BLaER1 (cell line): ENCODE data around the gene ZDHHC4.

ENCODE experiments used
- H3K27ac ChIP-seq: shearing (Covaris generic); formaldehyde crosslinking; 2 replicates; pipeline ENCODE4 v1.8.1; 2022
- H3K27me3 ChIP-seq: shearing (Covaris generic); formaldehyde crosslinking; 2 replicates; pipeline ENCODE4 v1.8.1; 2022
- H3K36me3 ChIP-seq: shearing (Covaris generic); formaldehyde crosslinking; 2 replicates; pipeline ENCODE4 v1.8.1; 2022
- H3K4me1 ChIP-seq: shearing (Covaris generic); formaldehyde crosslinking; 2 replicates; pipeline ENCODE4 v1.8.1; 2022
- H3K4me2 ChIP-seq: shearing (Covaris generic); formaldehyde crosslinking; 2 replicates; pipeline ENCODE4 v1.8.1; 2022
- H3K4me3 ChIP-seq: shearing (Covaris generic); formaldehyde crosslinking; 2 replicates; pipeline ENCODE4 v1.8.1; 2022
- H3K9ac ChIP-seq: shearing (Covaris generic); formaldehyde crosslinking; 2 replicates; pipeline ENCODE4 v1.8.1; 2022
- H3K9me3 ChIP-seq: shearing (Covaris generic); formaldehyde crosslinking; 2 replicates; pipeline ENCODE4 v1.8.1; 2022
- H4K20me1 ChIP-seq: shearing (Covaris generic); formaldehyde crosslinking; 2 replicates; pipeline ENCODE4 v1.8.1; 2022
- Cebpa-rat ChIP-seq: shearing (Covaris generic); IDR thresholded peaks from 2 replicates; pipeline ENCODE4 v1.8.1; 2022

ZDHHC4 gene

GRCh38 chr7:6536262-6537260 lies 40.7 kb upstream of the ZDHHC4 start:
- 0 out of 2 replicates have a peak, but pooled peaks cover 5% of the 10 kb centered on the region for H4K20me1 ChIP-seq
- peak overlapping the region; percentile 94 for H3K4me3 ChIP-seq
- no peaks in the 10 kb centered on the region for H3K9me3 ChIP-seq
- TF ChIP-seq Cebpa-rat = no peak
- H3K9ac ChIP-seq = peak overlapping the region; percentile 70
- no peaks in the 10 kb centered on the region for H3K36me3 ChIP-seq
- H3K27me3 ChIP-seq = no peaks in the 10 kb centered on the region
- peak overlapping the region; percentile 96 for H3K27ac ChIP-seq
- peak overlapping the region; percentile 98 for H3K4me2 ChIP-seq
- peaks cover 92% of the 10 kb centered on the region for H3K4me1 ChIP-seq

- Histone ChIP-seq H3K4me2 (peak overlapping the region; percentile 83), H3K27me3 (no peaks in the 10 kb centered on the region), H3K9ac (no peak overlapping the region), H3K4me3 (no peak overlapping the region), H3K27ac (peak overlapping the region; percentile 95), H4K20me1 (no peaks in the 10 kb centered on the region), H3K9me3 (no peaks in the 10 kb centered on the region), H3K36me3 (no peaks in the 10 kb centered on the region), H3K4me1 (peaks cover 99% of the 10 kb centered on the region)
- TF ChIP-seq Cebpa-rat = no peak
Observed at GRCh38 chr7:6542368-6542767, 34.9 kb upstream of the ZDHHC4 start.

- TF ChIP-seq Cebpa-rat = no peak
Observed at GRCh38 chr7:6545398-6546126, 31.7 kb upstream of the ZDHHC4 start.

GRCh38 chr7:6546498-6547251 lies 30.6 kb upstream of the ZDHHC4 start:
- Histone ChIP-seq H3K36me3 (no peaks in the 10 kb centered on the region), H3K4me3 (peak overlapping the region; percentile 29), H3K9me3 (no peaks in the 10 kb centered on the region), H3K9ac (peak overlapping the region; percentile 70), H3K27ac (peak overlapping the region; percentile 95), H3K4me2 (peak overlapping the region; percentile 83), H4K20me1 (no peaks in the 10 kb centered on the region), H3K4me1 (peaks cover 96% of the 10 kb centered on the region), H3K27me3 (no peaks in the 10 kb centered on the region)
- TF ChIP-seq Cebpa-rat = no peak

More at GRCh38 chr7:6545398-6546126, 31.7 kb upstream of the ZDHHC4 start:
- Histone ChIP-seq H3K4me1 (peaks cover 100% of the 10 kb centered on the region), H3K36me3 (no peaks in the 10 kb centered on the region), H3K4me3 (peak overlapping the region; percentile 29; the same call in 1 of the 2 replicates), H3K27me3 (no peaks in the 10 kb centered on the region), H3K27ac (peak overlapping the region; percentile 95), H3K4me2 (peak overlapping the region; percentile 83), H3K9ac (peak overlapping the region; percentile 71), H3K9me3 (no peaks in the 10 kb centered on the region), H4K20me1 (no peaks in the 10 kb centered on the region)

GRCh38 chr7:6547400-6547799 lies 29.9 kb upstream of the ZDHHC4 start:
- peaks cover 89% of the 10 kb centered on the region for H3K4me1 ChIP-seq
- H4K20me1 ChIP-seq = no peaks in the 10 kb centered on the region
- H3K36me3 ChIP-seq = no peaks in the 10 kb centered on the region
- H3K27me3 ChIP-seq = no peaks in the 10 kb centered on the region
- H3K4me3 ChIP-seq = no peak overlapping the region
- H3K27ac ChIP-seq = peak overlapping the region; percentile 95
- H3K9ac ChIP-seq = no peak overlapping the region
- H3K4me2 ChIP-seq = peak overlapping the region; percentile 83
- no peaks in the 10 kb centered on the region for H3K9me3 ChIP-seq
- TF ChIP-seq Cebpa-rat = no peak

- no peaks in the 10 kb centered on the region for H4K20me1 ChIP-seq
- no peak within 1 kb of the TSS for H3K9ac ChIP-seq
- H3K9me3 ChIP-seq = no peaks in the 10 kb centered on the region
- no peaks in the 10 kb centered on the region for H3K27me3 ChIP-seq
- H3K4me3 ChIP-seq = no peak within 1 kb of the TSS
- H3K4me2 ChIP-seq = peak within 1 kb of the TSS; percentile 78
- H3K4me1 ChIP-seq = peaks cover 89% of the 10 kb centered on the region
- H3K27ac ChIP-seq = peak within 1 kb of the TSS; percentile 65
- TF ChIP-seq Cebpa-rat = no peak
- H3K36me3 ChIP-seq = no peaks in the 10 kb centered on the region
Observed at GRCh38 chr7:6551016-6551511, 26.2 kb upstream of the ZDHHC4 start, which contains the start of gene GRID2IP. GRID2IP (minus strand) TSS chr7:6551461; CDS start chr7:6551436, 25 bp downstream.

- Histone ChIP-seq H3K27me3 (no peaks in the 10 kb centered on the region), H3K4me2 (peak overlapping the region; percentile 69), H3K4me3 (no peak overlapping the region), H4K20me1 (no peaks in the 10 kb centered on the region), H3K36me3 (no peaks in the 10 kb centered on the region), H3K27ac (peak overlapping the region; percentile 72), H3K9ac (no peak overlapping the region), H3K9me3 (no peaks in the 10 kb centered on the region), H3K4me1 (peaks cover 88% of the 10 kb centered on the region)
- no peak for TF ChIP-seq Cebpa-rat
Observed at GRCh38 chr7:6553448-6554044, 23.7 kb upstream of the ZDHHC4 start.

- no peak for TF ChIP-seq Cebpa-rat
- Histone ChIP-seq H3K27ac (peak overlapping the region; percentile 72), H3K27me3 (no peaks in the 10 kb centered on the region), H3K36me3 (no peaks in the 10 kb centered on the region), H3K4me2 (peak overlapping the region; percentile 69), H3K4me3 (no peak overlapping the region), H3K9me3 (no peaks in the 10 kb centered on the region), H3K4me1 (peaks cover 88% of the 10 kb centered on the region), H4K20me1 (no peaks in the 10 kb centered on the region), H3K9ac (peak overlapping the region; percentile 3; the same call in 1 of the 2 replicates)
Observed at GRCh38 chr7:6554848-6555247, 22.4 kb upstream of the ZDHHC4 start.

- H3K27ac ChIP-seq = peak overlapping the region; percentile 72
- peaks cover 82% of the 10 kb centered on the region for H3K4me1 ChIP-seq
- H3K4me3 ChIP-seq = no peak overlapping the region
- H3K36me3 ChIP-seq = no peaks in the 10 kb centered on the region
- H4K20me1 ChIP-seq = no peaks in the 10 kb centered on the region
- peak overlapping the region; percentile 69 for H3K4me2 ChIP-seq
- TF ChIP-seq Cebpa-rat = no peak
- no peaks in the 10 kb centered on the region for H3K27me3 ChIP-seq
- no peaks in the 10 kb centered on the region for H3K9me3 ChIP-seq
- no peak overlapping the region for H3K9ac ChIP-seq
Observed at GRCh38 chr7:6556196-6556595, 21.1 kb upstream of the ZDHHC4 start.
